Measurements from ENCODE around the gene TSGA10.
A peak's percentile ranks its signal among the peaks of the same experiment; 100 is the strongest.
"Not testable (repeated sequence)": the region's sequence is repeated elsewhere in the genome, so short reads cannot be mapped to it uniquely, and the experiment has no call there.

TSGA10 gene

DNA sequence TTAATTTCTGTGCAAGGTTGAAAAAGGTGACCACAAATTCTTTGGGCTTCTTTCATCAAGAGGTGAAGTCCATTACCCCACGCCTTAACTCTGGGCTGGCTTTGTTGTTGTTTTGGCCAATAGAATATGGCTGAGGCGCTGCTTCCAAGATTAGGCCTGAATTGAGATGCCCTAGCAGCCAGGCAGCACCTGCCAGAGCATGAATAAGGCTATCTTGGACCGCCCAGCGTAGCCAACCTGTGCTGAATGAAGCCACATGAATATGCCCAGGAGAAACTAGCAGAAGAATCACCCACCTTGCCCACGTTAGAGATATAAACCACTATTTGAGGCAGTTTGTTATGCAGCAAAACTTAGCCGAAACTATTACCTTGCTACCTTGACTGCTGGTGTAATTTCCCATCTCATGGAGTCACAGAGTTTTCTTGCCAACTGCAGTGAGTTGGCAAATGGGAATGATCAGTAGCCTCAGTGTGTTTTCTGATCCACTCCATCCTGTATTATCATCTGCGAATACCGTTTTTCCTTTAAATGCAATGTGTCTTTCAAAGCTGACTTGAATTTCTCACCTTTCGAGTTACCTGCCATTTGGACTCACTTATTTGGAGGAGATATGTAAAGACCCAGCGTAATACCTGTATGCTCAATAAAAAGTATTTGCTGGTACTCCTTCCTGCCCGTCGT is 679 bp downstream of the TSGA10 start:
- DNase-seq: no peak

DNA sequence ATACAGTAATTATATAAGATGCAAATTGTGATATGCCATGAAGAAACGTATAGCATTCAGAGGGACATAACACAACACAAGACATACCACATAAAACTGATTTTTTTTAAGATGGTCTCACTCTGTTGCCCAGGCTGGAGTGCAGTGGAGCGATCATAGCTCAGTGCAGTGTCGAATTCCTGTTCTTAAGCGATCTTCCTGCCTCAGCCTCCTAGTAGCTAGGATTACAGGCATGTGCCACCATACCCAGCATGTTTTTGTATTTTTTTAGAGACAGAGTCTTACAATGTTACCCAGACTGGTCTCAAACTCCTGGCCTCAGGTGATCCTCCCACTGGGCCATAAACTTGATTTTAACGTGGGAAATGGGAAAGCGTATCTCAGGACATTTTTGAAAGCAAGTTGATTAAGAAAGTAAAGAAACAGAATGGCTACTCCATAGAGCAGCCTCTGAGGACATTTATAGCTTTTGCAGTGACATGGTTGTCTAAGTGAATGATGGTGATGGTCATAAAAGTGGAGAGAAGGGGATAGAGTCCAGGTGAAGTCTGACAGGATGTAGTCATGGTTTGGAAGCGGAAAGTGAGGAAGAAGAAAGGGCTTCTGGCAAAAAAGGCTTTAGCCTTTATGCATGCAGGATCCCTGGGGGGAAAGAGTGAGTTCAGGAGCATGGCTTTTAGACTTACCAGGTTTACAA is 2.4 kb downstream of the TSGA10 start:
- DNase-seq: no peak

DNA sequence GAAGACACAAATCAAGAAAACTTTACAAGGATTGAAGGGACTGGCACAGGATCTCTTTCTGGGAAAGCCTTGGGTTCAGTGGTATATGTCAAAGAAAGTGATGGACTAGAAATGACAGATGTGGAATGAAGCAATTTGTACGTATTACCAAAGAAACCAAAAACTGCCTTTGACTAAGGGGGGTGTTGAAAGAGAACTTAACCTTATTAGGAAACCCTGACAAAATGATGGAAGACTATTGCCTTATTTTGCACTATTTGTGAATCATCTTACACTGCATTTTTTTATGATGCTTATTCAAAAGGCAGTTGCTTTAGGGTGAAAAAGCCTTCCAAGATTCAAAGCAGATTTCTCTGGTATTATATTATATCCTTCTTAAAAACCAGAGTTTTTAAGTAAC is 4.0 kb downstream of the TSGA10 start:
- no peak for DNase-seq

DNA sequence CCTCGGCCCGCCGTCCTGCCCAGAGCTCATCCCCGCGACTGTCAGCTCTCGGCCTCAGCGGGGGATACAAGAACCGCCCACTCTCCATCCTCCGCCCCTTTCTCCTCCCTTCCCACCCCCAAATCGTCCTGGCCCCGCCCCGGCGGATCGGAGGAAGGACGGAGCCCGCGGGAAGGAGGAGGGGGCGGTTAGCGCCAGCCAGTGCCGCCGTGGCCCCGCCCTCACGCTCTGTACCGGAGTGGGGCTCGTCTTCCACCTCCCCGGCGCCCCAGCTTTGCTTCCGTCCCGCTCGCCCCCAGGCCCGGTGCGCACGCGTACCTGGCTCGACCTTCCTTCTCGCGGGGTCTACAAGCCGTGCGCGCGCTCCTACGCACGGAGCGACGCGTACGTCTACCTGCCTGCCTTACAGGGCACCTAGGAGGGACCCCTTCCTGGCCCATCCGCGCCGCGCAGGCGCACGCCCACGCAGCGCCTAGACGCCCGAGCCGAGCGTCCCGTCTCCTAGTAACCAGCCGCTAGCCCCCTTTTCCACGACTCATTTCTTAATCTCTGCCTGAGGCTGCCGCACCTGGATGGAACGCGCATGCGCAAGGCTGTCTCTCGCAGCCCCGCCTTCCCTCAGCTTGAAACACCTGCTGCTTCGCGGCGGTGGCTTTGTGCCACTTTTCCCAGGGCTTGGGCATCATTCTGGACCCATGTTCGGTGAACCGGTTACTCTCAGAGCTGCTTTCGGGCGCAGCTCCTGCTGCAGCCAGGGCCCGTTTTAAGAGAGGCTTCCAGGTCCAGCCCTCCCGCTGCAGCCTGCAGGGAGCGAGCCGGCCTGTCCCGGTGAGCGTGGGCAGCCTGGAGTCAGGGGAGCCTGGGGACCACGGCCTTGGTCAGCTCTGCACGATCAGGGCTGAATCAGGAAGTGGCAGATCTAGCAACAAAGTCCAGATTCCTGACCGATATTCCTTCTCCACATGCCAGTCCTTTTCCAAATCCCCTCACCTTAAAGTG is 13.3 kb downstream of the TSGA10 start, which contains the start of gene C2orf15:
Gene C2orf15 (plus strand): TSS at position 598 of the 999 bp plus-strand sequence. CDS start 8,852 bp downstream, outside the sequence.
- peak; percentile 99 for DNase-seq

DNA sequence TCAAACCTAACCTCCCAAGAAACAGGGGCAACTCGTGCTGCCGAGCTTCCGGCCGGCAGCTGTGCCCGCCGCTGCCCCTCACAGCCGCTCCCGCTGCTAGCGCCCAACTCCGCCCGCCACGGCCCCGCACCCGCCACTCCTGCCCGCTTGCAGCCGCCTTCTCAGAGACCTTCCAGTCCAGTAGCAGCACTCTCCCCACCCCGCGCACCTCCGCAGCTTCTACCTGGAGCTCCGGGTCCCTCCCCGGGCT is 14.0 kb downstream of the TSGA10 start:
- DNase-seq: no peak

DNA sequence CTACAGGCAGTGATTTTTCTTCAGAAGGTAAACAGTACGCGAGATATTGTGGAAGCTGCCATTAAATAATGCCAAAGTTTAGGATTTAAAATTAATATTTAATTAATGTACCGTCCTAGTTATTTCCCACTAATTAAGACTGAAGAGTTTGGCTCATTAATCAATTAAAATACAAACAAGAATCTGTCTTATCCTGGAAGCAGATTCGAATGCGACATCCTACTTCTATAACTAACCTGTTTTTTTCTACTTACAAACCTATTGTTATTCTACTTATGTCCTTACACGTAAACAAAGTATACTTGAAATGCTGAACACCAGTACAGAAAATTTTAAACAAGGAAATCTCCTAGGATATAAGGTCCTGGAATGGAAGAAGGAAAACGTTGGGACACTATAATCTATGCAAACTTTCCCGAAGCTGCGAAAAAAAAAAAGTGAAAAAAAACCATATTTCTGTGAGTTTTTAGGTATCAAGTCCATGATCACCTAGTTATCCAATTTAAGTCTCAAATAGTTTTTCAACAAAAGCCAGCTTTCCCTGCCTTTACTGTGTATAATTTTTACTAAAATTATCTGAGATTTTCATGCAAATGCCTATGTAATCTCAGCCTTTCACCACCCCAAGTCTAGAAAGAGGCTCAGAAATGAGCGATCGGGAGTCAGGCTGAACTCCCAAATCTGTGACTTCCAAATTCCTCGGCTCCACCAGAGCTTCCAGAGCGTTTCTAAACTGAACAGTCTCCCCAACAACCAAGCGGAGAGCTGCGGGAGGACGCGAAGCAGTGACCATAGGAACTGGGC is 14.5 kb downstream of the TSGA10 start:
- DNase-seq: no peak

DNA sequence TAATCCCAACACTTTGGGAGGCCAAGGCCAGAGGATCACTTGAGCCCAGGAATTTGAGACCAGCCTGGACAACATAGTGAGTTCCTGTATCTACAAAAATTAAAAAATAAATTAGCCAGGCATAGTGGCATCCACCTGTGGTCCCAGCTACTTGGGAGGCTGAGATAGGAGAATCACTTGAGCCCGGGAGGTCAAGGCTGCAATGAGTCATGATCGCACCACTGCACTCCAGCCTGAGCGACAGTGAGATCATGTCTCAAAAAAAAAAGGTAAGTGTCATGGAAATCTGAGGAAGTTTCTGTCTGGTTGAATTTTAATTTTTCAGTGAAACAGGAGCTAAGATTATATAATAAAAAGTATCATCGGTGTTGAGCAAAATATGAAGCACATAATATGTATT is 15.7 kb downstream of the TSGA10 start:
- no peak for DNase-seq

DNA sequence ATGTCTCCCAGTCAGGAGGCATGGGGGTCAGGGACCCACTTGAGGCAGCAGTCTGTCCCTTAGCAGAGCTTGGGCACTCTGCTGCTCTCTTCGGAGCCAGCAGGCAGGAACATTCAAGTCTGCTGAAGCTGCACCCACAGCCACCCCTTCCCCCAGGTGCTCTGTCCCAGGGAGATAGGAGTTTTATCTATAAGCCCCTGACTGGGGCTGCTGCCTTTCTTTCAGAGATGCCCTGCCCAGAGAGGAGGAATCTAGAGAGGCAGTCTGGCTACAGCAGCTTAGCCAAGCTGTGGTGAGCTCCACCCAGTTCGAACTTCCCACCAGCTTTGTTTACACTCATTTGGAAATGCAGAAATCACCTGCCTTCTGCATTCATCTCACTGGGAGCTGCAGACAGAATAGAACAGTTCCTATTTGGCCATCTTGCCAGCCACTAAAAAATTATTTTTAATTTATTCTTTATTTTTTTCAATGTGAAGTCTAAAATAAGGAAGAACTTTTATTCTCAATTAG is 19.6 kb downstream of the TSGA10 start:
- DNase-seq: not testable (repeated sequence)

DNA sequence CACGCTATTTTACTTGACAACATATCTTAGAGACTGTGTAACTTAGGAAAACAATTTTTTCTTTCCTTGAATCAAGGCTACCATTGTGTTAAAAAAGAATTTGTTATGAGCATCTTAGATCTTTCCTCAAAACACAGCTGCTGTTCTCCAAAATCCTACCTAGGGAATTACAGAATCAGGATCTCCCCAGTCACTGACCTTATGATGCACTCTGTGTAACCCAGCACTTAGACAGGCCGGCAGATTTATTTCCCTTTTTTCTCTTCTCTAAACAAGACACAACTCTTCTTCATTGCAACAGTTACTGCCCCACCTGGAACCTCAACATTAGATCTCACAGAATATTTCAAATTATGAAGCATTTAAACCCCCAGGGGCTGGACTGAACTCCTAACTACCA is 26.8 kb downstream of the TSGA10 start:
- DNase-seq: no peak

DNA sequence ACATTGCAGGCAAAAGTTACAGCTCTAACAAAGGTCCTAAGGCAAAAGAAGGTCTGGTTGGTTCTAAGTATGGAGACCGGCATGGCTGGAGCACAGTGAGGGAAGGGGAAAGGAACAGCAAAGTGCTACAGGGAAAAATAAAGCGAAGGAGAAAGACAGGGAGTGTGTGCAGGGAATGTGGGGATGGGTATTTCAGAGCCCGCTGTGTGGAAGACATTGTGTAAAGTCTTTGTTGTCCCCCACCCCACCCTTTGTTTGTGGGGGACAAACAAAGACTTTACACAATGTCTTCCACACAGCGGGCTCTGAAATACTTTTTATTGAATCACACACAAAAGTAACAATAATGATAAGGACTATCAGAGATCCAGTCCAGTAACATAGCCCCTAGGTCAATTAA is 42.1 kb downstream of the TSGA10 start:
- no peak for DNase-seq

DNA sequence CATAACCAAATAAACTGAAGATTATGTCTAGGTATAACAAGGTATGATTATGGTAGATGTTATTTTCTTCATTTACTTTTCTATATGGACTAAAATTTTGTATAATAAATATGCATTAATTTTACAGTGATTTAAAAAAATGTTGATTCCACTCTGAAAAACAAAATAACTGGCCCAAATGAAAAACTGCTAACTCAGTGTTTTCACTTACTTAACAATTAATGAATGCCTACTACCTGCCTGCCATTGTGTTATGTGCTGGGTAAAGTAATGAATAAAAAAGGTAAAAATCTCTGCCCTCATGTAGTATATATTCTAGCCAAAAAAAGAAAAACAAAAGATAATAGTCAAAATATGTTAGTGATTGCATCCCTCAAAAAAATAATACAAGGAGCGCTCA is 42.8 kb downstream of the TSGA10 start:
- DNase-seq: no peak

DNA sequence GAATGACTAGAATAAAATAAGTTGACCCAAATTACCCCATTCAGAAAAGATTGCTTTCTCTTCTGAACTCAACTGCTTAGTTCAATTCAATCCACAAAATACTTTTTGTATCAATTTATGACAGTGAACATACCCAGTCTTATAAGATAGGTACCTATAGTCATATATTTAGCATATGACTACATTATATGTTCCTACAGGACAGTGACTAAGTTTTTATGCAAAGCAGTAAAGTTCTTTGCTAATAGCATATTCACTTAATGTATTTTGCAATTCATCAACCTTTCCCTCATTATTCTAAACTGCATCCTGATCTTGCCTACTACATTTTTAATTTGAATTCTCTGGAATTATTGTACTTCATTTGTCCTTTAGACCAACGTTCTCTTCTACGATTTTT is 43.5 kb downstream of the TSGA10 start:
- DNase-seq: no peak

DNA sequence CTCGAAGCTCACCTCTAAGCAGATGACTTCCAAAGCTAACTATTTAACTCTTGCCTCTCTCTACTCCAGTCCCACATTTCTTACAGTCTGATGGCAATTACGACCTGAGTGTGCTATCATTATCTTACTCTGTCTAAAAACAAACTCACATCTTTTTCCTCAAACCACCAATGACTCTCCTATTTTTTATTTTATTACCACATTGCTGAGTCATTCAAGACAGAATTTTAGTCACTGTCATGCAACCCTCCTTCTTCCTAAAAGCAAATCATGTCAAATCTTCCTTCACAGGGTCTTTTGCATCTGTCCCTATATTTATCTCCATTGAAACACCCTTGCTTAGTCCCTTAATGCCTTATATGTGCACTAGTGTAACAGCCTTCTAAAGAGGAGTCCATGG is 47.8 kb downstream of the TSGA10 start:
- no peak for DNase-seq

DNA sequence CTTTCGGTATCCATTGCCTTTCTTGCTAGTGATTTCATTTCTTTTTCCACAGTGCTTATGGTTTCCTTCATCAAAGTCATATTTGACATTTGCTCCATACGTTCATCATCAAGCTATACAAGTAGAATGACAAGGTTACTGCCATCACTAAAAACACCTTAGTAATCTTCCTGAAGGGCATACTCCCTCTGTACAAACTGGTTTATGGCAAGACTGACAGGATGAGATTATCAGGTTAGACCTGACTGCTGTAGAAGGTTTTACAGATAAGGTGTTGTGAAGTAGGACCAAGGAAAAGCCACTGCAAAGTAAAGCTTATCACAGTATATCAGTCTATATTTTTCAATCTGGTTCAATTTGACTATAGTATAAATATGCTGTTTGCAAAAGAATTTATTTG is 50.7 kb downstream of the TSGA10 start:
- DNase-seq: no peak

DNA sequence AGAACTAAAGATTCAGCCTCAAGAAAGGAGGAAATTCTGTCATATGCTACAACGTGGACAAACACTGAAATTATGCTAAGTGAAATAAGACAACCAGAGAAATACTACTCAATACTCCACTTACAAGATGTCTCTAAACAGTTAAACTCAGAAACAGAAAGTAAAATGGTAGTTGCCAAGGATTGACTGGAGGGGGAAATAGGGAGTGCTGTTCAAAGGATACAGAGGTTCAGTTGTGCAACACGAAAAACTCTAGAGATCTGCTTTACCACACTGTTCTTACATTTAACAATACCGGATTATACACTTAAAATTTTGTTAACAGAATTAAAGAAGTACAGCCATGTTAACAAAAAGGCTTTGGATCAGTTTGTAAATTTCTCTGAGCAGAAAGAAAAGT is 53.0 kb downstream of the TSGA10 start:
- DNase-seq: no peak

DNA sequence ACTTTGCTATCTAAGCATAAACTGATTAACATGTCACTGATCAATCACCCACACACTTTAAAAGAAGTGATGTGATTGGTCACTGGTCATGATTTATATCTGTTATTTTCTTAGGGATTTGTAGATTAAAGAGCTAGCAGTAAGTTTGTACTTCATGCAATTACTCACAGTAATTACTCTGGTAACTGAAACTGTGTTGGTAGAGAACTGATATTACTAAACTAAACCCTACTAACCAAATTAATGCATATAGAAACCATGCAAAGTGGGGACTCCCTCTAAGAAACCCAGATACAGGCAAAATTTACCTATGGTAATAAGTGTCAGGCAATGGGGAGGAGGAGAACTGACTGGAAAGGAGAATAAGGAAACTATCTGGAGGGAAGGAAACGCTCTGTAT is 58.0 kb downstream of the TSGA10 start:
- no peak for DNase-seq

DNA sequence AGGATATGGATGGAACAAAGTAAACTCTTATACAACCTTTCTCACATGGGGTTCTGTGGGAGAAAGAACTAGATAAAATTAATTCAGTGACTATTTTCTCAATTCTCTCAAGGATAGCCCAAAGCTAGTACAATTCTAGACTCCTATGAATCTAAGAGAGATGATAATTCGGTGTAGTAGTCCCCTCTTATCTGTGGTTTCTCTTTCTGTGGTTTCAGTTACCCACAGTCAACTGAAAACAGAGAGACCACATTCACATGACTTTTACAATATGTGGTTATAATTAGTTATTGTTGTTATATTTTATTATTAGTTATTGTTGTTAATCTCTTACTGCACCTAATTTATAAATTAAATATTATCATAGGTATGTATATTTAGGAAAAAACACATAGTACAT is 66.7 kb downstream of the TSGA10 start:
- DNase-seq: no peak

DNA sequence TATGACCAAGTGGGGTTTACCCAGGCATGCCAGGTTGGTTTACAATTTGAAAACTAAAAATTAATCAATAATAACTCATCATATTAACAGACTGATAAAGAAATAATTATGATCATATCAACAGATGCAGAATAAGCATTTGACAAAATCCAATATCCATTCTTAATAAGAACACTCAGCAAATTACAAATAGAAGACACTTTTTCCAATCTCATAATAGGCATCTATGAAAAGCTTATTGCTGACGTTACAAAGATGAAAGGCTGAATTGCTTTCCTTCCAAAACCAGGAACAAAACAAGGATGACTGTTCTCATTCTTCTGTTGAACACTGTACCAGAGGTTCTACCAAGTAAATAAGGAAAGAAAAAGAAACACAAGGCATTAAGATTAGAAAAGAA is 68.4 kb downstream of the TSGA10 start:
- no peak for DNase-seq

DNA sequence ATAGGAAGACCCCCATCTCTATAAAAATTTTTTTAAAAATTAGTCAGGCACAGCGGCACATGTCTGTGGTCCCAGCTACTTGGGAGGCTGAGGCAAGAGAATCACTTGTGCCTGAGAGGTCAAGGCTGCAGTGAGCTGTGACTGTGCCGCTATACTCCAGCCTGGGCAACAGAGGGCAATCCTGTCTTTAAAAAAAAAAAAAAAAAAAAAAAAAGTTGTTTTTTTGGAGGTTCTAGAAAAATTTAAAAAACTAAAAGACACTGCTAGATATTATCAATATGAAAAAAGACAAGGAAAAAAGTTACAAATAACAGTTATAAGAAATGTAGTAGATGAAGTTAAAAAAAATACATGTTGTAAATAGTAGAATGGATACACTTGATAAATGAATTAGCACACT is 69.3 kb downstream of the TSGA10 start:
- DNase-seq: no peak

DNA sequence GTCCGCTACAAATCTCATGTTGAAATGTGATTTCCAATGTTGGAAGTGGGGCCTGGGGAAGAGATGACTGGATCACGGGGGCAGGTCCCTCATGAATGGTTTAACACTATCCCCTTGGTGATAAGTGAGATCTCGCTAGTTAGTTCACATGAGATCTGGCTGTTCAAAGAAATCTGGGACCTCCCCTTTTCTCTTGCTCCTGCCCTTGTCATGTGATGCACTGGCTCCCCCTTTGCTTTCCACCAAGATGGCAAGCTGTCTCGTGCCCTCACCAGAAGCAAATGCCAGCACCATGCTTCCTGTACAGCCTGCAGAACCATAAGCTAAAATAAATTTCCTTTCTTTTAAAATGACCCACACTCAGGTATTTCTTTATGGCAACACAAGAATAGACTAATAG is 70.5 kb downstream of the TSGA10 start:
- DNase-seq: no peak

DNA sequence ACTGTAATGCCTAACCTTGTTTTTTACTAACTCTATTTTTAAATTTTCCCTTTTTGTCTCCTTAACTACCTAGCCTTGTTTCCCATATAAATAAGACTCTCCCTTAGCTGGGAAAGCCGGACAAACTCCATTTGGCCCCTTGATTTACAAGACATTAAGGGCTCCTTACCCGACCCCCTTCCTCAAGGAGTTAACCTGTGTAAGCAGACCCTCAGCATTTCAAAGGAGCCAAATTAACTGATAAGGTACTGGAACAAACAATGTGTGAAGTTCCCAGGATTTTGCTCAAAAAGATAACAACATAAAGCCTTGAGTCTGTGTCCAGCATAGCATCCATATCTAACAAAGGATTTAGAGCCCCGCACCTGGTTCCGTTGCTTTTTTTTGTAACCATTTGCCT is 72.9 kb downstream of the TSGA10 start:
- no peak for DNase-seq

DNA sequence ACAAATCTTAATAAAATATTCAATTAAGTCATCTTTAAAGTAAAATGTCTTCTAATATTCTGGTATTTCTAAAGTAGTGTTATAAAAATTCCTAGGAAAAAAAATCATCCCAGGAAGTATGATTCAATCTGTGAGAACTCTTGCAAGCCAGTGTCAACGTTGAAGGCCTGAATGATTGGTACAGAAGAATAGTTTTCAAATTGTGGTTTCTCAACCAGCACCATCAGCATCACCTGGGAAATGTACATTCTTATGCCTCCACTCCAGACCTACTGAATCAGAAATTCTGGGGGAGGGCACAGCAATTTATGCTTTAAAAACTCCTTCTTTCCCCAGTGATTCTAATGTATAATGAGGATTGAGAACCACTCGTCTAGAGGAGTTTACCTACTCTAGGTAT is 75.5 kb downstream of the TSGA10 start:
- DNase-seq: no peak

DNA sequence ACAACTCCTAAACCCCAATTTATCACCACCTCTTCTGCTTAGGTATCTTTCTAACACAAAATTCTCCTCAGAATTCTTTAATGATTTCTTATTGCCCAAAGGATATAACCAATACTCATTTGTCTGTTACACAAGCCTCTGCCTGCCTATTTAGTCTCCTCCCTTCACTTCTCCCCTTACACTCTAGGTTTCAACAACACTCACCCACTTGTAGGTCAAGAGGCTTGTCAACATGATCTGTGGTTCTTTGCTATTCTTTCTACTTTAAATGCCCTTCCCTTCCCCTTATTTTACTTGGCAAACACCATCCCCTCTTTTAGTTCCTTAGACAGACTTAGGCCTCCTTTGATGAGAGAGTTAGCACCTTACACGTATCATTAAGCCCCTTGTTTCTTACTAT is 82.2 kb downstream of the TSGA10 start:
- peak; percentile 28 for DNase-seq
